Stomach (tissue), 4 donors: ENCODE measurements around the gene PTGER3.

ENCODE experiments used
- EP300 ChIP-seq: sonication (generic); formaldehyde crosslinking; IDR thresholded peaks from one replicate; pipeline ENCODE4 v1.6.1; 2017; ENCODE audit warnings: antibody characterized with exemption
- POLR2A ChIP-seq, 4 donors: fragments of 450-650 bp; IDR thresholded peaks; one replicate each; pipeline ENCODE4 v1.6.1; 2016; ENCODE audit warnings: antibody characterized with exemption in 4 of 4, control low read depth in 2 of 4, mild to moderate bottlenecking in 1 of 4, moderate library complexity in 1 of 4
- POLR2AphosphoS5 ChIP-seq, 3 donors: sonication (generic); formaldehyde crosslinking; IDR thresholded peaks; one replicate each; pipeline ENCODE4 v1.6.1; 2016; ENCODE audit warnings: antibody characterized with exemption in 3 of 3
- TF ChIP-seq, protein P1 (sequence below), 7 experiments: fragments of 450-650 bp in 4 of 7; fragments of 200-600 bp in 3 of 7; sonication (generic) in 3 of 7; IDR thresholded peaks; one replicate each; pipeline ENCODE4 v1.5.1; 2016 to 2019; ENCODE audit warnings: antibody characterized with exemption in 7 of 7, control low read depth in 2 of 7, mild to moderate bottlenecking in 1 of 7

DNA sequence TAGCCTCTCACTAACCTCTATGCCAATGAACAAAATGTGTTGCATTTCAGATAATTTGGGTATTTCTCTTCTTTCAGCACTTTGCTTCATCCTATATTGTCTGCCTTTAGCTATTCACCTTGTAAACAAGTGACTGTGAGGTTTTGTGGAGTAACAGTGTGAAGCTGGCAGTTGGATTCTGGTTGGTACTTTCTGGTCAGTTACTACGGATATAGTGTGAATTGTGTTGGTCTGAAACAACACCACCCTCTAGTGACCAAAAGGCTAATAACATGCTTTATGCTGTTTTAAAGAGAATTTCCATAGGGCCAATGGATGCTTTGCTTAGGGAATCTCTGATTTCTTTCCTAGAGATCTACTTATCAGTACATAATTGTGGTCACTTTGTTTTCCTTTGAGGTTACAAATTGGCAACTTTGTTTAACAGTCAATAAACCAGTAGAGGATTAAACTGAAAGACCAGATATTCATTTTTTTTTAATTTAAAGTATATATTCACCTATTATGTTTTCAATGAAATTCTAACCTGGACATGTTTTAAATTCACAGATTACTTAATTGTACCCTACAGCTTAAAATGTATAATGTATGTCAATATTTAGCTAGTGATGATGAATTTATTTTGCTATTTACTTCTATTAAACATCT is 2.5 kb upstream of the PTGER3 start:
- TF ChIP-seq EP300 (no peak), POLR2A (IDR thresholded peaks at IDR 0.05) (no peak), POLR2AphosphoS5 (IDR thresholded peaks at IDR 0.05) (peak in 1 of 3 donors; percentile 32)
- TF ChIP-seq, protein P1, sequence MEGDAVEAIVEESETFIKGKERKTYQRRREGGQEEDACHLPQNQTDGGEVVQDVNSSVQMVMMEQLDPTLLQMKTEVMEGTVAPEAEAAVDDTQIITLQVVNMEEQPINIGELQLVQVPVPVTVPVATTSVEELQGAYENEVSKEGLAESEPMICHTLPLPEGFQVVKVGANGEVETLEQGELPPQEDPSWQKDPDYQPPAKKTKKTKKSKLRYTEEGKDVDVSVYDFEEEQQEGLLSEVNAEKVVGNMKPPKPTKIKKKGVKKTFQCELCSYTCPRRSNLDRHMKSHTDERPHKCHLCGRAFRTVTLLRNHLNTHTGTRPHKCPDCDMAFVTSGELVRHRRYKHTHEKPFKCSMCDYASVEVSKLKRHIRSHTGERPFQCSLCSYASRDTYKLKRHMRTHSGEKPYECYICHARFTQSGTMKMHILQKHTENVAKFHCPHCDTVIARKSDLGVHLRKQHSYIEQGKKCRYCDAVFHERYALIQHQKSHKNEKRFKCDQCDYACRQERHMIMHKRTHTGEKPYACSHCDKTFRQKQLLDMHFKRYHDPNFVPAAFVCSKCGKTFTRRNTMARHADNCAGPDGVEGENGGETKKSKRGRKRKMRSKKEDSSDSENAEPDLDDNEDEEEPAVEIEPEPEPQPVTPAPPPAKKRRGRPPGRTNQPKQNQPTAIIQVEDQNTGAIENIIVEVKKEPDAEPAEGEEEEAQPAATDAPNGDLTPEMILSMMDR (IDR thresholded peaks at IDR 0.05): peak in 5 of 7 experiments; percentile 56 to 82 (median 63)
